ENCODE measurements around the gene TRIM56.
"Not testable (repeated sequence)": the region's sequence is repeated elsewhere in the genome, so short reads cannot be mapped to it uniquely, and the experiment has no call there.

DNA sequence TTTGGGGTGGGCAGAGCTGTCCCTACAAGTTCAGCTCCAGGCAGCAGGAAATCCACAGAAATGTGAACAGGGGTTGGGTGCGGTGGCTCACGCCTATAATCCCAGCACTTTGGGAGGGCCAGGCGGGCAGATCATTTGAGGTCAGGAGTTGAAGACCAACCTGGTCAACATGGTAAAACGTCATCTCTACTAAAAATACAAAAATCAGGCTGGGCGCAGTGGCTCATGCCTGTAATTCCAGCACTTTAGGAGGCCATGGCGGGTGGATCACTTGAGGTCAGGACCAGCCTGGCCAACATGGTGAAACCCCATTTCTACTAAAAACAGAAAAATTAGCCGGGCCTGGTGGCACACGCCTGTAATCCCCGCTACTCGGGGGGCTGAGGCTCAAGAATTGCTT, 18.4 kb downstream of the TRIM56 start:
- TF ChIP-seq POLR2AphosphoS5, GABPA (IDR thresholded peaks at IDR 0.05; ENCODE audit: low read depth): not testable (repeated sequence)
- TF ChIP-seq, protein P1, sequence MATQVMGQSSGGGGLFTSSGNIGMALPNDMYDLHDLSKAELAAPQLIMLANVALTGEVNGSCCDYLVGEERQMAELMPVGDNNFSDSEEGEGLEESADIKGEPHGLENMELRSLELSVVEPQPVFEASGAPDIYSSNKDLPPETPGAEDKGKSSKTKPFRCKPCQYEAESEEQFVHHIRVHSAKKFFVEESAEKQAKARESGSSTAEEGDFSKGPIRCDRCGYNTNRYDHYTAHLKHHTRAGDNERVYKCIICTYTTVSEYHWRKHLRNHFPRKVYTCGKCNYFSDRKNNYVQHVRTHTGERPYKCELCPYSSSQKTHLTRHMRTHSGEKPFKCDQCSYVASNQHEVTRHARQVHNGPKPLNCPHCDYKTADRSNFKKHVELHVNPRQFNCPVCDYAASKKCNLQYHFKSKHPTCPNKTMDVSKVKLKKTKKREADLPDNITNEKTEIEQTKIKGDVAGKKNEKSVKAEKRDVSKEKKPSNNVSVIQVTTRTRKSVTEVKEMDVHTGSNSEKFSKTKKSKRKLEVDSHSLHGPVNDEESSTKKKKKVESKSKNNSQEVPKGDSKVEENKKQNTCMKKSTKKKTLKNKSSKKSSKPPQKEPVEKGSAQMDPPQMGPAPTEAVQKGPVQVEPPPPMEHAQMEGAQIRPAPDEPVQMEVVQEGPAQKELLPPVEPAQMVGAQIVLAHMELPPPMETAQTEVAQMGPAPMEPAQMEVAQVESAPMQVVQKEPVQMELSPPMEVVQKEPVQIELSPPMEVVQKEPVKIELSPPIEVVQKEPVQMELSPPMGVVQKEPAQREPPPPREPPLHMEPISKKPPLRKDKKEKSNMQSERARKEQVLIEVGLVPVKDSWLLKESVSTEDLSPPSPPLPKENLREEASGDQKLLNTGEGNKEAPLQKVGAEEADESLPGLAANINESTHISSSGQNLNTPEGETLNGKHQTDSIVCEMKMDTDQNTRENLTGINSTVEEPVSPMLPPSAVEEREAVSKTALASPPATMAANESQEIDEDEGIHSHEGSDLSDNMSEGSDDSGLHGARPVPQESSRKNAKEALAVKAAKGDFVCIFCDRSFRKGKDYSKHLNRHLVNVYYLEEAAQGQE (IDR thresholded peaks at IDR 0.05; ENCODE audit: insufficient replicate concordance, low read depth): not testable (repeated sequence)

Data from HL-60 (cell line).